Parathyroid adenoma (tissue), 2 donors: Measurements from ENCODE around the gene MPP2.
A peak's percentile ranks its signal among the peaks of the same experiment; 100 is the strongest.

Experiments
- H2AFZ ChIP-seq: fragments of 300-600 bp; sonication (generic); one replicate; pipeline ENCODE4 v1.7.0; 2017; ENCODE audit warnings: antibody characterized with exemption, mild to moderate bottlenecking
- H3K27ac ChIP-seq: fragments of 300-600 bp; sonication (generic); one replicate; pipeline ENCODE4 v1.7.0; 2017
- H3K27me3 ChIP-seq: fragments of 300-600 bp; sonication (generic); one replicate; pipeline ENCODE4 v1.7.0; 2017; ENCODE audit warnings: low read length; ENCODE audit not compliant: control insufficient read depth, insufficient read depth
- H3K36me3 ChIP-seq: fragments of 300-600 bp; sonication (generic); one replicate; pipeline ENCODE4 v1.7.0; 2017; ENCODE audit warnings: low read length; ENCODE audit not compliant: control insufficient read depth, insufficient read depth
- H3K4me1 ChIP-seq: fragments of 300-600 bp; sonication (generic); one replicate; pipeline ENCODE4 v1.7.0; 2017; ENCODE audit warnings: control low read depth
- H3K4me2 ChIP-seq: fragments of 300-600 bp; sonication (generic); one replicate; pipeline ENCODE4 v1.7.0; 2017; ENCODE audit warnings: low read length
- H3K4me3 ChIP-seq: fragments of 300-600 bp; sonication (generic); one replicate; pipeline ENCODE4 v1.7.0; 2017; ENCODE audit warnings: low read depth, low read length
- H3K79me2 ChIP-seq: fragments of 300-600 bp; sonication (generic); one replicate; pipeline ENCODE4 v1.7.0; 2017; ENCODE audit warnings: control low read depth
- H3K9ac ChIP-seq: fragments of 300-600 bp; sonication (generic); one replicate; pipeline ENCODE4 v1.7.0; 2017; ENCODE audit warnings: mild to moderate bottlenecking
- H3K9me3 ChIP-seq: fragments of 300-600 bp; sonication (generic); one replicate; pipeline ENCODE4 v1.7.0; 2017; ENCODE audit warnings: low read length; ENCODE audit not compliant: control insufficient read depth
- CTCF ChIP-seq: fragments of 300-600 bp; sonication (generic); IDR thresholded peaks from one replicate; pipeline ENCODE4 v1.7.0; 2017; ENCODE audit warnings: antibody characterized with exemption, mild to moderate bottlenecking
- donor health status: primary hyperparathyroidism.

The MPP2 gene

GRCh38 chr17:43907425-43907981, at the start of gene MPP2:
Gene MPP2 (minus strand): TSS chr17:43907536. CDS start chr17:43904460, 3,076 bp downstream.
- no peaks in the 10 kb centered on the region for H3K27me3 ChIP-seq
- no peaks in the 10 kb centered on the region for H3K9me3 ChIP-seq
- peak within 1 kb of the TSS; percentile 95 for H2AFZ ChIP-seq
- peak; percentile 45 for TF ChIP-seq CTCF
- peaks cover 29% of the 10 kb centered on the region for H3K4me1 ChIP-seq
- H3K4me3 ChIP-seq = peak within 1 kb of the TSS; percentile 77
- H3K9ac ChIP-seq = peak within 1 kb of the TSS; percentile 80
- H3K79me2 ChIP-seq = no peaks in the 10 kb centered on the region
- H3K4me2 ChIP-seq = peak within 1 kb of the TSS; percentile 97
- H3K36me3 ChIP-seq = no peaks in the 10 kb centered on the region
- peak within 1 kb of the TSS; percentile 77 for H3K27ac ChIP-seq

GRCh38 chr17:43956222-43956621, 48.9 kb upstream of the MPP2 start:
- no peak overlapping the region for H3K9ac ChIP-seq
- no peaks in the 10 kb centered on the region for H3K9me3 ChIP-seq
- no peaks in the 10 kb centered on the region for H3K36me3 ChIP-seq
- H3K27me3 ChIP-seq = no peaks in the 10 kb centered on the region
- no peaks in the 10 kb centered on the region for H3K79me2 ChIP-seq
- no peak overlapping the region for H3K4me2 ChIP-seq
- no peak for TF ChIP-seq CTCF
- no peak overlapping the region for H2AFZ ChIP-seq
- H3K27ac ChIP-seq = no peak overlapping the region
- peaks cover 2% of the 10 kb centered on the region for H3K4me1 ChIP-seq
- H3K4me3 ChIP-seq = no peak overlapping the region

GRCh38 chr17:43953746-43954145, 46.4 kb upstream of the MPP2 start, which contains the start of gene PYY:
Gene PYY (minus strand): TSS chr17:43953940. CDS start chr17:43953483, 457 bp downstream.
- Histone ChIP-seq H3K4me3 (no peak within 1 kb of the TSS), H3K79me2 (no peaks in the 10 kb centered on the region), H2AFZ (no peak within 1 kb of the TSS), H3K9ac (no peak within 1 kb of the TSS), H3K36me3 (no peaks in the 10 kb centered on the region), H3K9me3 (no peaks in the 10 kb centered on the region), H3K4me1 (peaks cover 15% of the 10 kb centered on the region), H3K4me2 (no peak within 1 kb of the TSS), H3K27ac (no peak within 1 kb of the TSS), H3K27me3 (no peaks in the 10 kb centered on the region)
- TF ChIP-seq CTCF = no peak

GRCh38 chr17:43952724-43953666, 45.7 kb upstream of the MPP2 start:
- Histone ChIP-seq H3K27me3 (no peaks in the 10 kb centered on the region), H3K27ac (no peak overlapping the region), H3K4me3 (no peak overlapping the region), H2AFZ (no peak overlapping the region), H3K9ac (no peak overlapping the region), H3K36me3 (no peaks in the 10 kb centered on the region), H3K79me2 (no peaks in the 10 kb centered on the region), H3K4me2 (no peak overlapping the region), H3K4me1 (peaks cover 21% of the 10 kb centered on the region), H3K9me3 (no peaks in the 10 kb centered on the region)
- no peak for TF ChIP-seq CTCF
